Ectodermal cell (in vitro differentiated cells): ENCODE data around the gene ELMO1.

Source experiments
- H3K27ac ChIP-seq: 2 replicates; pipeline ENCODE4 v1.7.0; 2013; ENCODE audit warnings: mild to moderate bottlenecking, low read depth, low read length; ENCODE audit not compliant: insufficient read depth, poor library complexity, severe bottlenecking
- H3K27me3 ChIP-seq: 2 replicates; pipeline ENCODE4 v1.7.0; 2013; ENCODE audit warnings: mild to moderate bottlenecking, low read length; ENCODE audit not compliant: insufficient read depth, control insufficient read depth, poor library complexity, severe bottlenecking
- H3K36me3 ChIP-seq: one replicate; pipeline ENCODE4 v1.7.0; 2013; ENCODE audit warnings: low read length; ENCODE audit not compliant: control insufficient read depth, insufficient read depth
- H3K4me1 ChIP-seq: one replicate; pipeline ENCODE4 v1.7.0; 2013; ENCODE audit warnings: low read length; ENCODE audit not compliant: control insufficient read depth, insufficient read depth
- H3K4me3 ChIP-seq: 2 replicates; pipeline ENCODE4 v1.7.0; 2013; ENCODE audit warnings: low read depth, low read length, control low read depth; ENCODE audit not compliant: insufficient read depth
- H3K9me3 ChIP-seq: 2 replicates; pipeline ENCODE4 v1.7.0; 2013; ENCODE audit warnings: mild to moderate bottlenecking, low read length, moderate library complexity; ENCODE audit not compliant: control insufficient read depth
- WGBS, 2 experiments: methylation state at CpG; one replicate each; pipeline ENCODE4 v1.1.7; 2013; ENCODE audit warnings: missing lambda C conversion rate in 2 of 2; 5-methylcytosine and 5-hydroxymethylcytosine counted together

The ELMO1 gene

DNA sequence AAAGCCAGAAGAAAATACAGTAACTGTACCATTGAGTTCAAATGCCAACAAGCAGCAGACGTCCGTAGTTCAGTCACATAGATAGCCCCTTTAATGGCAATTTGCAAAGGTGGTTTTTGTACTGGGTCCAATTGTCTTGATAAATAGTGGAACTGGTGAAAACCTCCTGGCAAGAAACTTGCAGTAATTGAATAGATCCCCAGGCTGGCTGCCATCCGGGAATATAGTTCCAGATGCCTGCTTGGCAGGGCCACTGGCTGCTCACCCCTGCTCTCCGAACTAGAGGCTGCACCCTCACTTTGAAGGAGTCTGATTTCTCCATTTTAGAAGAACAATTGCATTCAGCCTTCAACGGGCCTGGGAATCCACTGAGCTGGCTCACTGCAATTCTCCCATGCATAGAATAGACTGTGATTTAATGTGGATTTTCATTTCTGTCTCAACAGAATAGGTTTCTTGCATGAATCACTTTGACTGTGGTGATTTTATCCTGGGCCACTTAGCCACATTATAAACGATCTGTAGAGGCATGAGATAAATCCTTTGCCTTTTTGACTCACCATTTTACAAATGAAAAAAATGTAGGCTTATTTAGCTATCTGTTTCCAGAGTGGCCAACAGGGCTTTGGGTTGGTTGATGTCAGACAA, 35.9 kb upstream of the ELMO1 start:
- H3K4me1 ChIP-seq = no peaks in the 10 kb centered on the region
- no peaks in the 10 kb centered on the region for H3K36me3 ChIP-seq
- H3K4me3 ChIP-seq = no peak overlapping the region
- H3K27ac ChIP-seq = no peak overlapping the region
- WGBS, 2 experiments = 85 to 91% methylated on average over 6 of the region's 6 CpGs
- no peaks in the 10 kb centered on the region for H3K27me3 ChIP-seq
- H3K9me3 ChIP-seq = no peaks in the 10 kb centered on the region

- Histone ChIP-seq H3K9me3 (no peaks in the 10 kb centered on the region), H3K27ac (no peak overlapping the region), H3K36me3 (no peaks in the 10 kb centered on the region), H3K4me3 (no peak overlapping the region), H3K4me1 (no peaks in the 10 kb centered on the region), H3K27me3 (no peaks in the 10 kb centered on the region)
- WGBS, 2 experiments = 74 to 88% methylated on average over 2 to 3 of the region's 3 CpGs
Observed at GRCh38 chr7:37483627-37484026, 35.0 kb upstream of the ELMO1 start.

DNA sequence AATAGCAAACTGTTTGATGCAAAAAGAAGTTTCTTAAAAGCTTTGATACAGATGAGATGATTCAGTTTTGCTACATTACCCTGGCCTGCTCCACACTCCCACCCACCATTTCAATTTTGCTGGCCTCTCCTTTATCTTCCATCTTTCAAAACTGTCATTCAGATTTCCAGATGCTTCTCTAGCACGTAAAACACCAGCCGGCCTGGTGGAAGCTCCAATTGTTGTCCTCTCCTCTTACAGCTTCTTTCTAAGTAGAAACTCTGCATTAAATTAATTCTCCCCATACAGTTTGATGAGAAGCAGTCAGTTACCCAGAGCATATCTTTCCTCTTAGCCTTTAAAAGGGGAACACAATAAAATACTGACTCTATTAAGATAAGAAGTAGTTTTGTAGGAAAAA, 34.3 kb upstream of the ELMO1 start:
- Histone ChIP-seq H3K27me3 (no peaks in the 10 kb centered on the region), H3K27ac (no peak overlapping the region), H3K9me3 (no peaks in the 10 kb centered on the region), H3K4me1 (no peaks in the 10 kb centered on the region), H3K4me3 (no peak overlapping the region), H3K36me3 (no peaks in the 10 kb centered on the region)
- 86 to 94% methylated on average over 2 of the region's 2 CpGs for WGBS, 2 experiments

DNA sequence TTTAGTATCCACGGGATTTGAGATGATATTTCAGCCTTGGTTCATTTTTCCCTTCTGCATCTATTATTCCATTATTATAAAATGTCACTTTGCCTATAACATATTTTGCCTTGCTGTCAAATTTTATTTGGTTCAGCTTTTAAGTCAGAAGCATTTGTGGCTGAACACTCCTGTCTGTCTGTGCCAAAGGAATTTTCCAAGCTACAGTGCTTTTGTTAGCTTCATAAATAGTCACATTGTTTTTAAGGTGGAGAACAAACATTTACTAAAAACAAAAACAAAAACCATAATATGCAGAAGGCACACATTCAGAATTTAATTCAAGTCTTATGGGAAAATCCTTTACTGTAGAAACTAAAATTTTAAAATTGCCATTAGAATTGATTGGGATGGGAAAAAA, 33.8 kb upstream of the ELMO1 start:
- no peaks in the 10 kb centered on the region for H3K4me1 ChIP-seq
- H3K4me3 ChIP-seq = no peak overlapping the region
- H3K27me3 ChIP-seq = no peaks in the 10 kb centered on the region
- 83 to 100% methylated on average over 1 of the region's 1 CpG for WGBS, 2 experiments
- no peak overlapping the region for H3K27ac ChIP-seq
- H3K9me3 ChIP-seq = no peaks in the 10 kb centered on the region
- H3K36me3 ChIP-seq = no peaks in the 10 kb centered on the region

DNA sequence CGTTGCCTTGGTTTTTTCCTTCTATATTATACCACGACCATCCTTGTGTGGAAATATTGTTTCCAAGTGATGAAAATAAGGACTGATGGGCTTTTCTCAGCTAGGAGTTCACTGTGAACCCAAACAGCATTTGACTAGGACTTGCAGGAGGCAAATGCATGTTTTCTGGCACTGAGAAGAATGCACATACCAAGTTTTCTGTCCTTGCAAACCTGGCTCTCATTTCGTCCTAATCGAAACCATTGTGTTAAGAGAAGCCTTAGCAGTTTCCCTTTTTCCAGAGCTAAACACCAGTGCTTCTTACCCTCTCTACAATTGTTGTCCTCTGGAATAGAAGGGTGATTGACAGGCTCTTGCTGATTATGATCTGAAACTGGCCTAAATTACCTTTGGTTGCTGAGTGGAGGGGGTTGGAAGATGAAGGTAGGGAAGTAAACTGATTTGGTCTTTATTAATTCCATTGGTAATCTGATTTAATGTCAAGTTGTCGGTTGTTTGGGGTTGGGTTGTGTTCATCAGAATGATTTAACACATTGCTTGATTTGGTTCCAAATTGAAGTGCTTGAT, 33.1 kb upstream of the ELMO1 start:
- 97 to 100% methylated on average over 4 to 5 of the region's 5 CpGs for WGBS, 2 experiments
- no peaks in the 10 kb centered on the region for H3K27me3 ChIP-seq
- H3K27ac ChIP-seq = no peak overlapping the region
- no peaks in the 10 kb centered on the region for H3K36me3 ChIP-seq
- no peaks in the 10 kb centered on the region for H3K4me1 ChIP-seq
- no peak overlapping the region for H3K4me3 ChIP-seq
- no peaks in the 10 kb centered on the region for H3K9me3 ChIP-seq

GRCh38 chr7:37481154-37481553, 32.5 kb upstream of the ELMO1 start:
- Histone ChIP-seq H3K27ac (no peak overlapping the region), H3K4me3 (no peak overlapping the region), H3K27me3 (no peaks in the 10 kb centered on the region), H3K4me1 (no peaks in the 10 kb centered on the region), H3K36me3 (no peaks in the 10 kb centered on the region), H3K9me3 (no peaks in the 10 kb centered on the region)
- WGBS, 2 experiments = 95 to 96% methylated on average over 5 of the region's 5 CpGs

DNA sequence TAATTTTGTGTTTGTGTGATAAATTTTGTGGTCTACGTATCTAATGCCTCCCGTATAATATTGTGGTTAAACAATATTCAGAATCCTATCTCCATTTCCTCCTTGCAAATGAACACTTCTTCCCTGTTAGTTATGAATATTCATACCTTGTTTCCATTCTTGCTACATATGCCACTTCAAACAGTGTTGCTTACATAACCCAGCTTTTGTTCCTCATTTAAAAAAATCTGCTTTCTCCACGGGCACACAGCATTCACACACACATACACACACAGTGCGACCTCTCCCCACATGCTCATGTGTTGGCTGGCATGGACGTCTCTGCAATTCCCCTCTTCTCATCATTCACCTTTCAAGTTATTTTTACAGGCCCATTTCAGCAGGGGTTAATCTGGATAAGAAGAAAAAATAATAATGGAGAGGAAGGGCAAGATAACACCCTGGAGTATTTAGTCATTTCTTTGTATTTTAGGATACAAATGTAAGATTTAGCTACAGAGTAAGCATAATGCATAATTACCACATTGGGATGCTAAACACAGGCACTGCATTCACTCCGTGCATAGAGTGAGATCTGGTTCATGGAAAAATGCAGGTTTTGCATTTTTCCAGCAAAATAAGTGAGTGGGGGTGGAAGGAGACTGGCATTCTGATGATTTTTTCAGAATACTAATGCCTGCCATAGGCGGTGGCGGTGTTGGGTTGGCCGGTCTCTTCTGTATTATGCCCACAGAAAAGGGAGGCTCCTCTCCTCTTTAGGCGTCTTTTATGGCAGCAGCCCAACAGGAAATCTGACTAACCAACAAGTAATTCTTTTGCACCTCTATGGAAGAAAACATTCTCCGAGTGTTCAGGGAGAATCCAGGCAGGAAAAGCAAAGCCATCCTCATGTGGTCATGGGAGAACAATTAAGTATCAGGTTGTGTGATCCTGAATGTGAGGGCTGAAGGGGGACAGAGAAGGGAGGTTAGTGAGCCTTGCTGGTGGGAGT, 31.7 kb upstream of the ELMO1 start:
- Histone ChIP-seq H3K27me3 (no peaks in the 10 kb centered on the region), H3K4me1 (no peaks in the 10 kb centered on the region), H3K36me3 (no peaks in the 10 kb centered on the region), H3K4me3 (no peak overlapping the region), H3K9me3 (no peaks in the 10 kb centered on the region), H3K27ac (no peak overlapping the region)
- WGBS, 2 experiments = 87 to 89% methylated on average over 10 to 11 of the region's 11 CpGs

GRCh38 chr7:37476881-37477450, 28.3 kb upstream of the ELMO1 start:
- H3K9me3 ChIP-seq = no peaks in the 10 kb centered on the region
- H3K4me1 ChIP-seq = no peaks in the 10 kb centered on the region
- no peak overlapping the region for H3K27ac ChIP-seq
- H3K36me3 ChIP-seq = no peaks in the 10 kb centered on the region
- 95 to 99% methylated on average over 4 of the region's 4 CpGs for WGBS, 2 experiments
- no peaks in the 10 kb centered on the region for H3K27me3 ChIP-seq
- no peak overlapping the region for H3K4me3 ChIP-seq

GRCh38 chr7:37476428-37476827, 27.8 kb upstream of the ELMO1 start:
- no peaks in the 10 kb centered on the region for H3K27me3 ChIP-seq
- no peaks in the 10 kb centered on the region for H3K4me1 ChIP-seq
- H3K36me3 ChIP-seq = no peaks in the 10 kb centered on the region
- H3K27ac ChIP-seq = no peak overlapping the region
- H3K9me3 ChIP-seq = no peaks in the 10 kb centered on the region
- WGBS, 2 experiments = 83 to 92% methylated on average over 1 of the region's 1 CpG
- no peak overlapping the region for H3K4me3 ChIP-seq

DNA sequence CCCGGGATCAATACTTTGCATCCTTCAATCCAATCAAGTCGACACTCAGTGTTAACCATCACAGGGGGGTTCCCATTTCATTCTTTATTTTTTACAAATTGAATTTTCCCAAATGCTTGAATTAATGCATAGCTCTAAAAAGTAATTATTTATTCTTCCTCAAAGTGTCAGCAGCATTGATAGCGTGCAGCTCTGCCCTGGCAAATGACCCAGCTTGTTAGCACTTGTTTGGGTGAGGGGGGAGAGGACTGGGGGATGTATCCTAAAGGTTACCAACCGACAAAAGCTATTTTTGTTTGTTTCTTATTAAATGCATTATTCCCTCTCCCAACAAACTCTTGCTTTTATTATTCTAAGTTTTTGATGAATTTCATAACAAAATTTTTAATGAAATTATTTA, 27.0 kb upstream of the ELMO1 start:
- H3K4me3 ChIP-seq = no peak overlapping the region
- H3K36me3 ChIP-seq = no peaks in the 10 kb centered on the region
- H3K27me3 ChIP-seq = no peaks in the 10 kb centered on the region
- H3K9me3 ChIP-seq = no peaks in the 10 kb centered on the region
- 92 to 97% methylated on average over 3 of the region's 4 CpGs for WGBS, 2 experiments
- no peak overlapping the region for H3K27ac ChIP-seq
- no peaks in the 10 kb centered on the region for H3K4me1 ChIP-seq
